GM19193 (cell line): ENCODE measurements around the gene VSIG2.
A peak's percentile ranks its signal among the peaks of the same experiment; 100 is the strongest.

Source experiments
- POLR2A ChIP-seq: IDR thresholded peaks from 4 replicates; pipeline ENCODE4 v1.6.1; 2011; ENCODE audit not compliant: insufficient read depth, insufficient read length; ENCODE audit errors: extremely low read depth

VSIG2 gene

GRCh38 chr11:124751741-124752470 is at the start of gene VSIG2:
TSS of gene VSIG2 (minus strand) at chr11:124752255. CDS start at chr11:124752137, 118 bp downstream.
- TF ChIP-seq POLR2A: no peak

GRCh38 chr11:124801014-124801413 is 49.0 kb upstream of the VSIG2 start:
- TF ChIP-seq POLR2A: no peak

GRCh38 chr11:124800226-124800929 is 48.3 kb upstream of the VSIG2 start, which contains the start of gene MSANTD2:
TSS of gene MSANTD2 (minus strand) at chr11:124800406. CDS start at chr11:124800380, 26 bp downstream.
- peak; percentile 98 for TF ChIP-seq POLR2A

DNA sequence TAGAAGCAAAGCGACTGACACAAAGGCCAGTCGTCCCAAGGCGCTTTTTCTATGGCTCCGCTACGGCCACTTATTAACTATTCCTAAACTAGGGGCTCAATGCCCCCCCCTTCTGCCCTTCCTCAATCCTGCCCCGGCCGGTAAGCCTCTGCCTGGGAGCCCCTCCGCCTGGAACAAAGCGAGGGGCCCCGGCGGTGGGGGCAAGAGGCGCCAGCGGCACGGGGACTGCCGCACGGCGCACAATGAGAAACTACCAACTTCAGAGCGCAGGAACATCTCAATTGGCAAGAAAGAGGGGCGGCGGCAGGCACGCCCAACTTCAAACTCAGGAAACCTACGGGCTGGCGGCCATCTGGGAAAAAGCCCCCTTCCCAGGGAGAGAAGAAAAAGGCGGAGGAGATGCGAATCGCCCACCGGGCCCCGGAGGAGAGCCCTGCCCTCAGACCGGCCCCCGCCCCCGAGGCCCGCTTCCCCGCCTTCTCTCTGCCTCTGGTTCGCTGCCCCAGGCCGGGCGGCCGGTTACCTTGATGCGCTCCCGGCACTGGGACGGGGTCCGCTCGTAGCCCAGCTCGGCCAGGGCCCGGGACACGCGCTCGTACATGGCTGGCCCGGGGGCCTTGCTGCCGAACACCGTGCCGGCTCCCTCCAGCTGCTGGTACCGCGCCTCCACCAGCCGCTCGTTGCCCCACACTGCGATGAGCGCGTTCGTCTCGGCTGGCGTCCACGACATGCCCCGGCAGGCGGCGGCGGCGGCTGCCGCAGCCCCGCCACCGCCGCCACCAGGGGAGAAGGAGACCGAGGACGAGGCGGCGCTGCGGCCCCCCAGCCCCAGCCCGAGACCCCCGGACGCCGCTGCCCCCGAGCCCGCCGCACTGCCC is 47.5 kb upstream of the VSIG2 start:
- TF ChIP-seq POLR2A: no peak

DNA sequence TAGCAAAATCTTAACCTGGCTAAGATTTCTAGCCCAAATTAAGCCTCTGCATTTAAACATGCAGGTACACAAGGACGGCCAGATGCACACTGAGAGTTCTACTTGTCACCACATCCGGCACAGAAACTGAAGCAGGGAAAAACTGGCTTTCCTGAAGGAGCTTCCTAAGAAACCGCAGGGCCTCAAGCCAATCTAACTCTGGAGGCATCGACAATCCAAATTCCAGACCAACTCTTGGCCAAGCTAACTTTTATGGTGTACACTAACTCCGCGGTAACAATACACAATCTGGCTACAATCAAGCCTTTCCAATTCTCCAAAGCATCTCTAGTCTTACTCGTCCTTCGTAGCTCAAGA is 46.9 kb upstream of the VSIG2 start:
- TF ChIP-seq POLR2A: no peak

DNA sequence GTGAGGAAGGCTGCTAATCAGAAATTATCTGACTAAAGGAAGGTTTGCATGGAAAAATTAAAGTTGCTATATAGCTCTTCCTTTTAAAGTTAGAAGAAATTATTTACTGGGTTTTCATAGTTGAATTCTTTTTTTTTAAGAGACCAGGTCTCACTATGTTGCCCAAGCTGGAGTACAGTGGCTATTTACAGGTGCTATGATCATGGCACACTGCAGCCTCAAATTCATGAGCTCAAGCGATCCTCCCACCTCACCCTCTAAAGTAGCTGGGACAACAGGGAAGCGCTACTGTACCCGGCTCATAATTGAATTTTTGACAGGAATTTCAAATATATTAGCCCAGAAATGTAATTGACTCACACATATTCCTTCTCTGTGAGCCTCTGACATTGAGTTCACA is 44.3 kb upstream of the VSIG2 start:
- TF ChIP-seq POLR2A: no peak

DNA sequence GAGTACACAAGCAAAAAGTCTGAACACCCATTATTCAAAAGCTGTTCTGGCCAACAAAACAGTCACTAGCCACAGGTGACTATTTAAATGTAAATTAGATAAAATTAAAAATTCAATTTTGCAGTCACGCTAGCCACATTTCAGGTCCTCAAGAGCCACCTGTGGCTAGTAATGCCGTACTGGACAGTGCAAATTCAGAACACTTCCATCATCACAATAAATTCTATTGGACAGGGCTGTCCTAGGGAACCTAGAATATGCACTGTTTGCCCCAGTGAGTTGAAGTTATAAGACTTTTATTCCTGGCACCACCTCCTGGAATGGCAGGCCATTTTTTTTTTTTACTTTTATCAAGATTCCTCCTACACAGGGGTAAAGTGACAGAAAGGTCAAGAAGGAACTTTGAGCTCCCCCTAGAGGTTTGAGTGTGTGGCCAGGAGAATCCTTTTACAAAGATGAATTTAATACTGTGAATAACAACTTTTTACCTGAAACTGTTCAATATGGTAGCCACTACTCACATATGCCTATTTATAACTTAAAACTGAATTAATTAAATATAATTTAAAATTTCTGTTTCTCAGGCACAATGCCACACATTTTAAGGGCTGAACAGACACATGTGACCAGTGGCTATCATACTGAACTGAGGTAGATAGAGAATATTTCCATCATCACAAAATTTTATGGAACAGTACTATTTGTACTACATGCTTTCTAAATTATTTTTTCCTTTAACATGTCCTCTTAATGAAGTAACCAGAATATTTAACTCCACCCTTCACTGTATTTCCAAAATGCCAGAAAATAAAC is 41.6 kb upstream of the VSIG2 start:
- no peak for TF ChIP-seq POLR2A

DNA sequence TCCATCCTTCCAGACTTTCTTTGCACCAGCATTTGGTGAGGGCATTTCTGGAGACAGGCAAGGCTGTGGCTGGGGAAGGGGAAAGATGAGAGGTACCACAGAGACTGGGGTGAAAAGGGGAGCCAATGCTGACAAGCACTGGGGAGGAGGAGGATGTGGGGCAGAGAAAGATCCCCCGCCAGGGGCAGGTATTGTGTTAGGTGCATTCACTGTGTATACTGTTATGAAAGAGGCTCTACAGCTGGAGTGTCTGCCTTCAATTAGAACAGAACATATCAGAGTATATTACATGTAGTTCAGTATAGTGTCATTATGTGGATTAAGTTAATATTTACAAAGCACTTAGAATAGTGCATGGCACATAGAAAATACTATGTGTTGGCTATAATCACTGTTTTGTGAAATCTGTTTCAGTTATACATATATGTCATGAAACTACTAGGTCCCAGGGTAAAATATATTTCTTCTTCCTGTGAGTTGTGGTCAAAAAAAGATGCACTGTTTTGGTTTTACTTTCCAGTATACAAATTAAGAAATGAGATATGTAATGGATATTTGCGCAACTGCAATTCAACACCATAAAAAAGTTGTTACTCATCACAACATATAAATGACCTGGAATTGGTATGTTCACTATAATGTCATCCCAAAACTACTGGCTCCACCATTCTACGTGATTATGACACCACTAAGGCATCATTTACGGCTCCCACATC is 39.7 kb upstream of the VSIG2 start:
- no peak for TF ChIP-seq POLR2A

GRCh38 chr11:124788521-124788920 is 36.5 kb upstream of the VSIG2 start:
- no peak for TF ChIP-seq POLR2A

DNA sequence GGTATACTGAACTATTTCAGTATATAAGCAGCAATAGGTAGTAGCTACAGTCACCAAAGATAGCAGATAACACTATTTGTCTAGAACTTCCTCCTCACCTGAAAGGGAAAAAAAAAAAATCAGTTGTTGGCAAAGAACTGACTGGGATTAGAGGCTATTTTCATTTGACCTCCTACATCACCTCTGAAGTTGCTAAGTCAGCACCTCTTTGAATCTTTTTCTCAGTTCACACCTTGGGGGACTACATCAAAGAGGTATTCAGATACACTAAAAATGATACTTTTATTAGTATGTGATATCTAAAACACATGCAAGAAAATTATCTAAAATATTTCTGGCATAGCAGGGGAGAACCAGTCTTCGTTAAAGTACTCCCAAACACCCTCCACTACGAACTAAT is 32.0 kb upstream of the VSIG2 start:
- TF ChIP-seq POLR2A: no peak

- TF ChIP-seq POLR2A: no peak
These were observed 30.9 kb upstream of the VSIG2 start for GRCh38 chr11:124783002-124783401.

DNA sequence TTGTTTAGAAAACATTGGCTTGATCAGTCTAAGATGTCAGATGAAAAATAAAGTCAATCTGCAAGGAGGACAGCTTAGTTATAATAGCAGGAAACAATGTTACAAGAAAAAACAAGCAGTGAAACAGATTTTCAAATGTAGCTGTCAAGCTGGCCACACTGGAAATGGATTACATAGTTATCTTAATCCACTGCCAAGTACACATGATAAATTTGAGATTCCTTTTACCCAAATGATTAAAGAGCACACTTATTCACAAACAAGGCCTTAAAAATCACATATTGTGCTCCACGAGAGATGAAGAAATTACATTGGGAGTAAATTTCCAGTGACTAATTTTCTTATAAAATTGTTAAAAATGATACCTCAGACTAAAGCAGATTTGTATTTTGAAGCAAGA is 27.5 kb upstream of the VSIG2 start:
- TF ChIP-seq POLR2A: no peak

GRCh38 chr11:124778281-124778680 is 26.2 kb upstream of the VSIG2 start:
- no peak for TF ChIP-seq POLR2A
